ENCODE data around the gene SH2D3A.
"Not testable (repeated sequence)": the region's sequence is repeated elsewhere in the genome, so short reads cannot be mapped to it uniquely, and the experiment has no call there.

The SH2D3A gene

GRCh38 chr19:6718741-6719539, 48.3 kb downstream of the SH2D3A start:
- DNase-seq: no peak

GRCh38 chr19:6718111-6718740, 49.0 kb downstream of the SH2D3A start:
- no peak for DNase-seq

GRCh38 chr19:6717441-6717971, 49.7 kb downstream of the SH2D3A start:
- DNase-seq: no peak

- no peak for DNase-seq
Measured at GRCh38 chr19:6717036-6717435, 50.2 kb downstream of the SH2D3A start.

- DNase-seq: no peak
Measured at GRCh38 chr19:6716610-6716970, 50.6 kb downstream of the SH2D3A start.

GRCh38 chr19:6714749-6715555, 52.3 kb downstream of the SH2D3A start:
- no peak for DNase-seq

GRCh38 chr19:6713773-6714692, 53.2 kb downstream of the SH2D3A start:
- DNase-seq: no peak

GRCh38 chr19:6712692-6713670, 54.3 kb downstream of the SH2D3A start:
- no peak for DNase-seq

GRCh38 chr19:6712231-6712630, 55.0 kb downstream of the SH2D3A start:
- DNase-seq: no peak

GRCh38 chr19:6711605-6712004, 55.6 kb downstream of the SH2D3A start:
- DNase-seq: no peak

DNA sequence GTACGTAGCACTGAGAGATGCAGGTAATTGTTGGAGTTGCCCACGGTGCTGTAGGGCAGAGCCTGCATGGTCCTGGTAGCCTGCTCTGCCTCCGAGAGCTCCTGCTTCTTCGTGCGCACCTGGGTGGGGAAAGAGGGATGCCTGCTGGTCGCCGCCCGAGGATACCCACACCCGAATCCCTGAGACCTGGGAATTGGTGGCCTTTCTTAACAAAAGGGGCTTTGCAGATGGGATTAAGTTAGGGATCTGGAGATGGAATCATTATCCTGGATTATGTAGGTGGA, 56.2 kb downstream of the SH2D3A start:
- DNase-seq: no peak

DNA sequence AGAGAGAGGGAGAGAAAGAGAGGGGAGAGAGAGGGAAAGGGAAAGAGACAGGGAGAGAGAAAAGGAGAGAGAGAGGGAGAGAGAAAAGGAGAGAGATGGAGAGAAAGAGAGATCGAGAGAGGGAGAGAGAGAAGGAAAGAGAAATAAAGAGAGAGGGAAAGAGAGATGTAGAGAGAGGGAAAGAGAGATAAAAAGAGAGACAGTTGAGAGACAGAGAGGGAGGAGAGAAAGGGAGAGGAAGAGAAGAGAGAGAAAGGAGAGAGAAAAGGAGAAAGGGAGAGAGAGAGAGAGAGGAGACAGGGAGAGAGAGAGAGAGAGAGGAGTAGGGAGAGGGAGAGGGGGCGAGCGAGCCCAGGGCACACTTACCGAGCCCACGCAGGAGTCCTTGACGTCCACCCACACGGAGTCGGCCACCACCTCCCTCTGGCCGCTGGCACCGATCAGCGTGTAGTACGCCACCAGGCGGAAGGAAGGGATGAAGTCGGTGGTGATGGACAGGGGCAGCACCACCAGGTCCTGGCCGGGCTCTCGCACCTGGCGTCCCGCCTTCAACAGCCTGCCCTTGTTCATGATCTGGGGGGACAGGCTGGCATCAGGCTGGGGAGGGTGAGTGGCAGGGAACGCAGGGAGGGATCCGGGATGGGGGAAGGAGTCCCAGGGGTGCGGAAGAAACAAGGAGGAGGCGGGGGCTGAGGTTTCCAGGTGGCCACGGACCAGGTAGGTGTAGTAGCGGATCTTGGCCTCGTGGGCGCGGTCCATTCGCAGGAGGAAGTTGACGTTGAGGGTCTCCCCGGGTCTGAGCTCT, 56.8 kb downstream of the SH2D3A start:
- no peak for DNase-seq

DNA sequence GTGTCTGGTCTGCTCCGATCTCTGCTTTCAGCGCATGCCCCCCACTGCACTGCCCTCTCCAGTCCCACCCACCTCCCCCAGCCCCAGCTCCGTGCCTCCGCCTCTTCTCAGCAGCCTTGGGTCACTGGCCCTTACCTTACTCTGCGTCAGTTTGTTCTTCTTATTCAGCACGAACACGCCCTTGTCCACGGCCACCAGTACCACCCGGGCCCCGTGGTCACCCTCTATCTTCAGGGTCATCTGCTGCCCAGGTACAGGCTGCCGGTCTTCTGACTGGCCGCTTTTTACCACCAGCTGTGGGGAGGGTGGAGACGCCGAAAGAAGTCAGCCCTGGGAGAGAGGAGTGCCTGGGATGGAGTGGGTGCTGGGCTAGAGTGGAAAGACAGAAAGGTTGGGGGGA, 57.7 kb downstream of the SH2D3A start:
- no peak for DNase-seq

DNA sequence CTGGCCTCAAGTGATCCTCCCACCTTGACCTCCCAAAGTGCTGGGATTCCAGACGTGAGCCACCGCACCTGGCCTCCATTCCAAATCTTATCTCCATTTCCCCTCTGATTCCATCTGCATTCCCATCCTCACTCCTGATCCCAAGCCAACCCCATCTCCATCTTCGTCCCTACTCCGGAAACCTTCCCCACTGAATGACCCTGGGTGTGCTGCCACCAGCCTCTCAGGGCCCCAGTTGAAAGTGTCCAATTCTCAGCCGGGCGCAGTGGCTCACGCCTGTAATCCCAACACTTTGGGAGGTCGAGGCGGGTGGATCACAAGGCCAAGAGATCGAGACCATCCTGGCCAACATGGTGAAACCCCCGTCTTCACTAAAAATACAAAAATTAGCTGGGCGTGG, 58.3 kb downstream of the SH2D3A start:
- DNase-seq: not testable (repeated sequence)

DNA sequence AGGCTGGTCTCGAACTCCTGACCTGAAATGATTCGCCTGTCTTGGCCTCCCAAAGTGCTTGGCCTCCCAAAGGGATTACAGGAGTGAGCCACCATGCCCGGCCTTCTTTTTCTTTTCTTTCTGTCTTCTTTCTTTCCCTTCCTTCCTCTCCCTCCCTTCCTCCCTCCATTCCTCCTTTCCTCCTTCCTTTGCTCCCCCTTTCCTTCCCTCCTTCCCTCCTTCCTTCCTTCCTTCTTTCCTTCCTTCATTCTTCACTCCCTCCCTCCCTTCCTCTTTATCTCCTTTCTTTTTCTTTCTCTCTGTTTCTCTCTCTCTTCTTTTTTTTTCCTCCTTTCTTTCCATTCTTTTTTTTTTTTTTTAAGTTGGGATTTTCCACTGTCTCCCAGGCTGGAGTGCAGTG, 58.9 kb downstream of the SH2D3A start:
- DNase-seq: no peak

GRCh38 chr19:6707658-6708018, 59.6 kb downstream of the SH2D3A start:
- no peak for DNase-seq

- no peak for DNase-seq
Measured at GRCh38 chr19:6707011-6707657, 60.1 kb downstream of the SH2D3A start.

DNA sequence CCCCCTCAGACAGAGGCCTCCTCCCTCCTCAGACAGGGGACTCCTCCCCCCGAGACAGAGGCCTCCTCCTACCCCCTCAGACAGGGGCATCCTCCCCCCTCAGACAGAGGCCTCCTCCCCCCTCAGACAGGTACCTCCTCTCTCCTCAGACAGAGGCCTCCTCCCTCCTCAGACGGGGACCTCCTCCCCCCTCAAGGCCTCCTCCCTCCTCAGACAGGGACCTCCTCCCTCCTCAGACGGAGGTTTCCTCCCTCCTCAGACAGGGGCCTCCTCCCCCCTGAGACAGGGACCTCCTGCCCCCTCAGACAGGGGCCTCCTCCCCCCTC, 60.6 kb downstream of the SH2D3A start:
- DNase-seq: no peak

- no peak for DNase-seq
Measured at GRCh38 chr19:6705931-6706632, 61.2 kb downstream of the SH2D3A start.

Measured in GF-D8 (cell line).